Parathyroid adenoma (tissue), 2 donors: ENCODE results near the gene ATE1.
"Not testable (repeated sequence)": the region's sequence is repeated elsewhere in the genome, so short reads cannot be mapped to it uniquely, and the experiment has no call there.

ENCODE experiments used
- H2AFZ ChIP-seq: fragments of 300-600 bp; sonication (generic); one replicate; pipeline ENCODE4 v1.7.0; 2017; ENCODE audit warnings: antibody characterized with exemption, mild to moderate bottlenecking
- H3K27ac ChIP-seq: fragments of 300-600 bp; sonication (generic); one replicate; pipeline ENCODE4 v1.7.0; 2017
- H3K27me3 ChIP-seq: fragments of 300-600 bp; sonication (generic); one replicate; pipeline ENCODE4 v1.7.0; 2017; ENCODE audit warnings: low read length; ENCODE audit not compliant: control insufficient read depth, insufficient read depth
- H3K36me3 ChIP-seq: fragments of 300-600 bp; sonication (generic); one replicate; pipeline ENCODE4 v1.7.0; 2017; ENCODE audit warnings: low read length; ENCODE audit not compliant: control insufficient read depth, insufficient read depth
- H3K4me1 ChIP-seq: fragments of 300-600 bp; sonication (generic); one replicate; pipeline ENCODE4 v1.7.0; 2017; ENCODE audit warnings: control low read depth
- H3K4me2 ChIP-seq: fragments of 300-600 bp; sonication (generic); one replicate; pipeline ENCODE4 v1.7.0; 2017; ENCODE audit warnings: low read length
- H3K4me3 ChIP-seq: fragments of 300-600 bp; sonication (generic); one replicate; pipeline ENCODE4 v1.7.0; 2017; ENCODE audit warnings: low read depth, low read length
- H3K79me2 ChIP-seq: fragments of 300-600 bp; sonication (generic); one replicate; pipeline ENCODE4 v1.7.0; 2017; ENCODE audit warnings: control low read depth
- H3K9ac ChIP-seq: fragments of 300-600 bp; sonication (generic); one replicate; pipeline ENCODE4 v1.7.0; 2017; ENCODE audit warnings: mild to moderate bottlenecking
- H3K9me3 ChIP-seq: fragments of 300-600 bp; sonication (generic); one replicate; pipeline ENCODE4 v1.7.0; 2017; ENCODE audit warnings: low read length; ENCODE audit not compliant: control insufficient read depth
- CTCF ChIP-seq: fragments of 300-600 bp; sonication (generic); IDR thresholded peaks from one replicate; pipeline ENCODE4 v1.7.0; 2017; ENCODE audit warnings: antibody characterized with exemption, mild to moderate bottlenecking
- donor health status: primary hyperparathyroidism.

Gene ATE1

GRCh38 chr10:121935702-121936101 is 7.9 kb upstream of the ATE1 start:
- Histone ChIP-seq H2AFZ (no peak overlapping the region), H3K36me3 (no peaks in the 10 kb centered on the region), H3K9me3 (no peaks in the 10 kb centered on the region), H3K4me1 (no peaks in the 10 kb centered on the region), H3K4me2 (no peak overlapping the region), H3K27me3 (no peaks in the 10 kb centered on the region), H3K9ac (no peak overlapping the region), H3K79me2 (no peaks in the 10 kb centered on the region), H3K27ac (no peak overlapping the region), H3K4me3 (no peak overlapping the region)
- TF ChIP-seq CTCF, result no peak

GRCh38 chr10:121930268-121931085 is 2.6 kb upstream of the ATE1 start:
- not testable (repeated sequence) for H3K27ac ChIP-seq, H3K36me3 ChIP-seq, H3K27me3 ChIP-seq, H3K4me3 ChIP-seq, H3K9me3 ChIP-seq, H3K9ac ChIP-seq, H3K79me2 ChIP-seq, H2AFZ ChIP-seq, H3K4me2 ChIP-seq
- peaks cover 11% of the 10 kb centered on the region for H3K4me1 ChIP-seq

- not testable (repeated sequence) for H3K4me3 ChIP-seq, H3K4me2 ChIP-seq, H3K9me3 ChIP-seq, H2AFZ ChIP-seq, H3K79me2 ChIP-seq, H3K27me3 ChIP-seq, H3K36me3 ChIP-seq, H3K27ac ChIP-seq, H3K9ac ChIP-seq
- H3K4me1 ChIP-seq, result peaks cover 11% of the 10 kb centered on the region
Measured at GRCh38 chr10:121929585-121930267, 1.9 kb upstream of the ATE1 start.

GRCh38 chr10:121928528-121928884 is 675 bp upstream of the ATE1 start:
- Histone ChIP-seq H3K36me3 (no peaks in the 10 kb centered on the region), H3K4me2 (peak overlapping the region; percentile 98), H3K9ac (peak overlapping the region; percentile 89), H2AFZ (peak overlapping the region; percentile 100), H3K79me2 (peaks cover 8% of the 10 kb centered on the region), H3K4me1 (peaks cover 11% of the 10 kb centered on the region), H3K4me3 (peak overlapping the region; percentile 91), H3K27ac (peak overlapping the region; percentile 97), H3K9me3 (no peaks in the 10 kb centered on the region), H3K27me3 (no peaks in the 10 kb centered on the region)
- TF ChIP-seq CTCF, result no peak

- Histone ChIP-seq H3K79me2 (peaks cover 8% of the 10 kb centered on the region), H3K36me3 (no peaks in the 10 kb centered on the region), H3K27ac (peak overlapping the region; percentile 97), H3K4me1 (peaks cover 11% of the 10 kb centered on the region), H3K9ac (peak overlapping the region; percentile 91), H3K27me3 (no peaks in the 10 kb centered on the region), H3K9me3 (no peaks in the 10 kb centered on the region), H3K4me3 (peak overlapping the region; percentile 91), H2AFZ (peak overlapping the region; percentile 98), H3K4me2 (peak overlapping the region; percentile 58)
- no peak for TF ChIP-seq CTCF
Measured at GRCh38 chr10:121927318-121927840, 452 bp downstream of the ATE1 start.
